NCI-H2081 (cell line): ENCODE data around the gene PSMG3.
"Not testable (repeated sequence)": the region's sequence is repeated elsewhere in the genome, so short reads cannot be mapped to it uniquely, and the experiment has no call there.

Experiments used
- DNase-seq, 2 experiments: peaks; one replicate each; lab custom pipeline; 2025; lab: John Stamatoyannopoulos, UW

The PSMG3 gene

GRCh38 chr7:1596181-1597043 lies 26.6 kb upstream of the PSMG3 start:
- DNase-seq, result no peak

GRCh38 chr7:1595636-1596035 lies 25.8 kb upstream of the PSMG3 start:
- no peak for DNase-seq

- no peak for DNase-seq
Observed at GRCh38 chr7:1595027-1595426, 25.2 kb upstream of the PSMG3 start.

GRCh38 chr7:1593904-1594421 lies 24.1 kb upstream of the PSMG3 start:
- no peak for DNase-seq

- no peak for DNase-seq
Observed at GRCh38 chr7:1593091-1593866, 23.4 kb upstream of the PSMG3 start.

- no peak for DNase-seq
Observed at GRCh38 chr7:1592299-1592871, 22.6 kb upstream of the PSMG3 start.

GRCh38 chr7:1591876-1592275 lies 22.0 kb upstream of the PSMG3 start:
- no peak for DNase-seq

- no peak for DNase-seq
Observed at GRCh38 chr7:1591396-1591795, 21.6 kb upstream of the PSMG3 start.

- DNase-seq, result no peak
Observed at GRCh38 chr7:1590887-1591286, 21.1 kb upstream of the PSMG3 start.

- no peak for DNase-seq
Observed at GRCh38 chr7:1590476-1590875, 20.6 kb upstream of the PSMG3 start.

- DNase-seq, result no peak
Observed at GRCh38 chr7:1588978-1589377, 19.1 kb upstream of the PSMG3 start.

- DNase-seq, result no peak
Observed at GRCh38 chr7:1587738-1588137, 17.9 kb upstream of the PSMG3 start.

GRCh38 chr7:1586827-1587705 lies 17.2 kb upstream of the PSMG3 start:
- no peak for DNase-seq

- DNase-seq, result no peak
Observed at GRCh38 chr7:1586126-1586826, 16.4 kb upstream of the PSMG3 start.

- DNase-seq, result no peak
Observed at GRCh38 chr7:1585142-1585981, 15.5 kb upstream of the PSMG3 start.

GRCh38 chr7:1584700-1585099 lies 14.9 kb upstream of the PSMG3 start:
- no peak for DNase-seq

GRCh38 chr7:1583241-1583930 lies 13.6 kb upstream of the PSMG3 start:
- not testable (repeated sequence) for DNase-seq

- no peak for DNase-seq
Observed at GRCh38 chr7:1580422-1581030, 10.7 kb upstream of the PSMG3 start.
